HG02610 (cell line): ENCODE measurements around the gene EDRF1.

ENCODE experiments used
- ATAC-seq: cut with Tn5 transposase; IDR thresholded peaks from one replicate; pipeline ENCODE4 v1.9.1; 2021; ENCODE audit warnings: mild to moderate bottlenecking, moderate library complexity; ENCODE audit not compliant: unreplicated experiment

Gene EDRF1

GRCh38 chr10:125762692-125763648, 43.5 kb downstream of the EDRF1 start:
- no peak for ATAC-seq

GRCh38 chr10:125765835-125766234, 46.3 kb downstream of the EDRF1 start:
- no peak for ATAC-seq

- no peak for ATAC-seq
Observed at GRCh38 chr10:125766511-125766910, 47.0 kb downstream of the EDRF1 start.

GRCh38 chr10:125768219-125768855, 48.8 kb downstream of the EDRF1 start:
- no peak for ATAC-seq

GRCh38 chr10:125769175-125769574, 49.7 kb downstream of the EDRF1 start:
- ATAC-seq, result no peak

- ATAC-seq, result no peak
Observed at GRCh38 chr10:125770844-125771243, 51.3 kb downstream of the EDRF1 start.

GRCh38 chr10:125772112-125772863, 52.8 kb downstream of the EDRF1 start:
- no peak for ATAC-seq

GRCh38 chr10:125772864-125773180, 53.3 kb downstream of the EDRF1 start:
- no peak for ATAC-seq

- no peak for ATAC-seq
Observed at GRCh38 chr10:125773687-125774543, 54.4 kb downstream of the EDRF1 start.

- no peak for ATAC-seq
Observed at GRCh38 chr10:125774581-125775191, 55.2 kb downstream of the EDRF1 start.

- ATAC-seq, result no peak
Observed at GRCh38 chr10:125775491-125776106, 56.1 kb downstream of the EDRF1 start, which contains the start of gene MMP21. MMP21 (minus strand) TSS chr10:125775821; CDS start chr10:125775821, 0 bp downstream.

- ATAC-seq, result no peak
Observed at GRCh38 chr10:125777806-125778205, 58.3 kb downstream of the EDRF1 start.

- no peak for ATAC-seq
Observed at GRCh38 chr10:125778556-125778955, 59.0 kb downstream of the EDRF1 start.

GRCh38 chr10:125779403-125780327, 60.2 kb downstream of the EDRF1 start:
- no peak for ATAC-seq

- ATAC-seq, result no peak
Observed at GRCh38 chr10:125781374-125781773, 61.9 kb downstream of the EDRF1 start.

GRCh38 chr10:125782054-125782453, 62.5 kb downstream of the EDRF1 start:
- no peak for ATAC-seq

- no peak for ATAC-seq
Observed at GRCh38 chr10:125782616-125783015, 63.1 kb downstream of the EDRF1 start.

- ATAC-seq, result no peak
Observed at GRCh38 chr10:125783408-125783807, 63.9 kb downstream of the EDRF1 start.

- ATAC-seq, result peak; percentile 52
Observed at GRCh38 chr10:125783957-125784356, 64.4 kb downstream of the EDRF1 start.
